Stimulated activated effector memory CD8-positive, alpha-beta T cell treated with anti-CD3 and anti-CD28 coated beads, Interleukin-12 subunit alpha, Interleukin-12 subunit beta, amount 100 ng/mL, for 72 hours (primary cell): ENCODE measurements around the gene ZMAT5.

Experiments used
- ATAC-seq: fragments of 150-1000 bp; cut with Tn5 transposase; 2 replicates; pipeline ENCODE4 v1.10.0; 2021
- DNase-seq, 2 donors: peaks; one replicate each; pipeline ENCODE4 v3.0.0; 2021 to 2022; ENCODE audit warnings: low spot score in 2 of 2
- H3K27ac Mint-ChIP-seq: one replicate; pipeline ENCODE4 v1.8.0; 2022; ENCODE audit warnings: mild to moderate bottlenecking, mixed read lengths
- H3K36me3 Mint-ChIP-seq: one replicate; pipeline ENCODE4 v1.8.0; 2022; ENCODE audit warnings: mild to moderate bottlenecking, mixed read lengths
- H3K4me1 Mint-ChIP-seq: one replicate; pipeline ENCODE4 v1.8.0; 2022; ENCODE audit warnings: mixed read lengths
- H3K4me3 Mint-ChIP-seq: one replicate; pipeline ENCODE4 v1.8.0; 2022; ENCODE audit warnings: mild to moderate bottlenecking, mixed read lengths
- H3K9me3 Mint-ChIP-seq: one replicate; pipeline ENCODE4 v1.8.0; 2022; ENCODE audit warnings: mixed read lengths

ZMAT5 gene

DNA sequence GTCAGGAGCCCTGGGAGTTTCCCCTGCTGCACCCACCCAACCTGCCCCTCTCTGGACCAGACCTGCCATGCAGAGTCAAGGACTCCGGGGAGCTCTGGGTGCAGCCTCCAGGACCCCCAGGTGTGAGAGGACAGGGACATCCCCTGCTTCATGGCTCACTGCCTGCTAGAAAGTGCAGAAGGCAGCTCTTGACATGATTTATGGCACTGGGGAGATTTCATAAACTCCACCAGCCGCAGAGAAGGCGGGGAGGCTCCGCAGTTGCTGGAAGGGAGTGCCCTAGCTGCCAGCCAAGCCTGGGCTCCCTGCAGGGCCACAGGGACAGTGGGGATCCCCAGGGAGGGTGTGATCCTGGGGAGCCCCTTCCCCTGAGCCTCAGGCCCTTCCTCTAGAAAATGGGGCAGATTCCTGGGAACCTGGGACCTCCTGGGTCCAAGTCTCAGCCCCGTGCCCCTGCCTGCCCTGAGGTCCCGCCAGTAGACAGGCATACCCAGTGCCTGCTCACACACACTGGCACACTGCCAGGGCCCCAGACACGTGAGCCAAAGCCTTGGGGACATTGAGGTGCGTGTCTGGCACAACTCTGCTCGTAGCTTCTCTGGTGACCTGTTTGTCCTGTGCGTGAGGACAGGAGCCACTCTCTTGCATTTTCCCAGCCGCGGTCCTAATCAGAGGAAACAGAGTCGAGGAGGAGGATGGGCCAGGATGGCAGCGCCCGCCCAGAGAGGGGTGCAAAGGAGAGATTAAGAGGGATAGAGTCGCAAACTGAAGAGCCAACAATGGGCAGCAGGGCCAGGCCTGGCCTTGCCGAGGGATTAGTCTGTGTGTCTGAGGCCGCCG lies 33.2 kb downstream of the ZMAT5 start:
- H3K4me1 Mint-ChIP-seq = no peaks in the 10 kb centered on the region
- H3K36me3 Mint-ChIP-seq = peaks cover 14% of the 10 kb centered on the region
- no peak overlapping the region for H3K27ac Mint-ChIP-seq
- H3K9me3 Mint-ChIP-seq = no peaks in the 10 kb centered on the region
- no peak for DNase-seq
- ATAC-seq = no peak
- H3K4me3 Mint-ChIP-seq = no peak overlapping the region

DNA sequence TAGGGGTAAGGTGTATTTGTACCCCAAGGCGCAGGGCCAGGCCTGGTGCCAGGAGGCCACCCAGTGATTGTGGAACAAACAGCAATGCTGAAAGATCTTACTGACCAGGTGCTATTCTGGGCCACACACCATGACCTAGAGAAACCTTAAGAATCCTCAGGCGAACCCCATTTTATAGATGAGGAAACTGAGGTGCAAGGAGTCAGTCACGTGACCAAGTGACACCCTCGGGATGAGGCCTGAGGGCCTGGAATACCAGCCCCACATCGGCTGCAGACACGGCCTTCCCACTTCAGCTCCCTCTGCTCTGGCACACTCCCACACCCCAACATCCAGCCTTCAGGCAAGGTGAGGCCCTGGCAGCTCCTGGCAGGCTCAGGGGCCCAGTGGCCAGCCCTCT lies 33.9 kb downstream of the ZMAT5 start:
- no peak overlapping the region for H3K27ac Mint-ChIP-seq
- no peaks in the 10 kb centered on the region for H3K4me1 Mint-ChIP-seq
- H3K9me3 Mint-ChIP-seq = no peaks in the 10 kb centered on the region
- no peak overlapping the region for H3K4me3 Mint-ChIP-seq
- DNase-seq = no peak
- peaks cover 14% of the 10 kb centered on the region for H3K36me3 Mint-ChIP-seq
- no peak for ATAC-seq

DNA sequence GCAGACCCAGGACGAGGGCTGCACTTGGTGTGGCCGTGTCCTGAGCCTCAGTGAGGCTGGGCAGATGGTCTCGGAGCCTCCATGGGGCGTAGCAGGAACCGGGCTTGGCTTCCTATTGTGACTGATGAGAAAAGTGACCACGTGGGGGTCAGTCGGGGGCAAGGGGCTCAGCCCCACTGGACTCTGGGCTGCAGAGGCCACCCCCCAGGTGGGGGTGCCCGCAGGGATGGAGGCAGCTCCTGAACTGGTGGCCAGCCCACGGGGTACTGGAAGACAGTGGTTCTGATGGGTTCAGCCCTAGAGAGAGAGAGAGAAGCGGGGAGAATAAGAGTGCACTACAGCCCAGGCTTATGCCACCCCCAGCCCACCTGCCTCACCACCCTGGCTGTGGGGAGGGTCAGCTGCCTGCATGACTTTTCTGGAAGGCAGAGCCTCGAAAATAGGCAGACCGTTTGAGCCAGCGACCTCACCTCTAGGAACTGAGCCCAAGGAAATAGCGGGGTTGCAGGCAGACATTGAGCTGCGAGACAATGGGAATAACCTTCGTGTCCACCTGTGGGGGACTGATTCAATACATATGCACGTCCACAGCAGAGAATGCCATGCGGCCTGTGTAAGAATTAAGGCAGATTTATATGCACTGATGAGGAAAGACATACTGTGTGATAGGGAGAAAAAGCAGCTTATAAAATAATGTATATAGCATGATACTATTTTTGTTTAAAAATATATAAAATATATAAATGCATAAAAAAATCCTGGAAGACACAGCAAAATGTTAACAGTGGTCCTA lies 35.6 kb downstream of the ZMAT5 start:
- Mint-ChIP-seq H3K27ac (no peak overlapping the region), H3K4me1 (no peaks in the 10 kb centered on the region), H3K9me3 (no peaks in the 10 kb centered on the region), H3K4me3 (no peak overlapping the region), H3K36me3 (peaks cover 14% of the 10 kb centered on the region)
- DNase-seq (no peak), ATAC-seq (no peak)

DNA sequence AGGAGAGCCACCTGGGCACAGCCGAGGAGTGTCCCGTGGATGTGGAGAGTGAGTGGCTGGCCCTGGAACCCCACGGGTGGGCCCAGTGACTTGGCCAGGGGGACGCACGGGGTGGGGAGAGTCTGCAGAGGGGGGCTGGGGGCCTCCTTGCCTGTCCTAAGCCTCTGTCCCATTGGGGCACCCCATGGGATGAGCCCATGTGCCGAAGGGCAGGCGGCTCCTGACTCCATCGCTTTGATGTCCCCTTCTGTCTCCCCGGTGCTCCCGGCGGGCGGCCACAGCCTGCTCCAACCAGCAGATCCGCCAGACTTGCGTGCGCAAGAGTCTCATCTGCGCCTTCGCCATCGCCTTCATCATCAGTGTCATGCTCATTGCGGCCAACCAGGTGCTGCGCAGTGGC lies 37.6 kb downstream of the ZMAT5 start:
- no peak for DNase-seq
- Mint-ChIP-seq H3K36me3 (peaks cover 14% of the 10 kb centered on the region), H3K27ac (no peak overlapping the region), H3K4me1 (no peaks in the 10 kb centered on the region), H3K4me3 (no peak overlapping the region), H3K9me3 (no peaks in the 10 kb centered on the region)
- ATAC-seq = no peak

DNA sequence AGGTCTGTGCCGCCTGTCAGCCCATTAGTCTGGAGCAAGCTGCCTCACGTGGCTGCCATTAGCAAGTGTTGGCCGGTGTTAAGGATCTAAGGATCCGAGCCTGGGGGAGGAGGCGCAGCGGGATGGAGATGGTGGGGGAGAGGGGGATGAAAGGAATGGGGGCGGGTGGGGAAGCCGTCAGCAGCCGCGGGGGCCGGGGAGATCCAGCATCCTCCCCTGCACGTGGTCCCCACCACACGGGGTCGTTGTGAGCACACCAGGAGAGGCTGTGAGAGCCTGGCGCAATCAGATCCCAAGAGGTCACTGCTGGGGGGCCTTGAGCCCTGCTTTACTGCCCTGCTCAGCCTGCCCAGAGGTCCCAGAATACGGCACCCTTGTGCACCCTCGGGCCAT lies 39.7 kb downstream of the ZMAT5 start:
- no peaks in the 10 kb centered on the region for H3K9me3 Mint-ChIP-seq
- no peaks in the 10 kb centered on the region for H3K4me1 Mint-ChIP-seq
- no peak overlapping the region for H3K27ac Mint-ChIP-seq
- ATAC-seq (no peak), DNase-seq (no peak)
- peaks cover 8% of the 10 kb centered on the region for H3K36me3 Mint-ChIP-seq
- no peak overlapping the region for H3K4me3 Mint-ChIP-seq

DNA sequence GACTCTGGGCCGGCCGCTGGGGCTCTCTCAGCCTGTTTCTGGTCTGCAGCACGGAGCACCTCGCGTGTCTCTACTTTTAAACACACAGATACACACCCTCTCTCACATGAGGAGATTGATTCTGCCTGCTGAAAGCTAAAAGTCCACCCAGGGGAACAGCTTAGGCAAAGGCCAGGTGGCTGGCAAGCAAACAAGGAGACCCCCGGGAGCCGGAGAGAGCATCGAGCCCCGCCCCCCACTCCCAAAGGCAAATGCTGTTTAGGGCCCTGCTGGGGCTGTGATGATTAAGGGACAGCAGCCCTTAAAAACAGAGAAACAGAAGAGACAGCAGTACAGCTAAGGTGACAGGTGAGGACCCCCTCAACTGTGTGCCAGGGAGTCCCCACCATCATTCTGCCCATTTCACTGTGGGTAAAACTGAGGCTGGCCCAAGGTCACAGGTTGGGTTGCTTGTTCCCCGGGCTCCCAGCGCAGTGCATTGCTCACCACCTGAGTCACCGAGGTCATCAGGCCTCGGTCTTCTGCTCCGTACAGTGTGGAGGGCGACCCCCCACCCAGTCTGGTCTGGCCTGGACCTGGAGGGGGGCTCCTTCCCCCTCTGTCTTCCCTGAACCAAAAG lies 40.2 kb downstream of the ZMAT5 start:
- Mint-ChIP-seq H3K4me3 (no peak overlapping the region), H3K4me1 (no peaks in the 10 kb centered on the region), H3K9me3 (no peaks in the 10 kb centered on the region), H3K27ac (no peak overlapping the region), H3K36me3 (peaks cover 3% of the 10 kb centered on the region)
- no peak for ATAC-seq
- no peak for DNase-seq

DNA sequence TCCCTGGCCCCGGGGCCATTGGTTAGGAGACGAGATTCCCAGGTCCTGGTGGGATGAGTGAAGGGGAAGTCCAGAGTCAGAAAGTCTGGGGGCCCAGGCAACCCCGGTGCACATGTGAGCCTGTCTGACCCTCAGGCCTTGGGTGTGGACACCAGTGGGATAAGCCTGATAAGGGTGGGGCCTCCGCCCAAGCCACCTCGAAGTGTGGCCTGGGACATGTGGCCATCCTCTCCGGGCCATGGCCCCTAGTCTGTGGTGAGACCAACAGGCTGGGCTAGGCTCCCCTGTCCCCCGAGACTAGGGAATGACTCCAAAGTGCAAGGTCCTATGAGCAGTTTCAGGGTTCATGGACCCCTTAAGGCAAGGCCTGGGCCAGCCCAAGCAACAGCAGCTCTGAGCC lies 40.7 kb downstream of the ZMAT5 start:
- H3K9me3 Mint-ChIP-seq = no peaks in the 10 kb centered on the region
- no peak for DNase-seq
- H3K27ac Mint-ChIP-seq = no peak overlapping the region
- H3K4me3 Mint-ChIP-seq = no peak overlapping the region
- no peaks in the 10 kb centered on the region for H3K36me3 Mint-ChIP-seq
- H3K4me1 Mint-ChIP-seq = no peaks in the 10 kb centered on the region
- ATAC-seq = no peak

DNA sequence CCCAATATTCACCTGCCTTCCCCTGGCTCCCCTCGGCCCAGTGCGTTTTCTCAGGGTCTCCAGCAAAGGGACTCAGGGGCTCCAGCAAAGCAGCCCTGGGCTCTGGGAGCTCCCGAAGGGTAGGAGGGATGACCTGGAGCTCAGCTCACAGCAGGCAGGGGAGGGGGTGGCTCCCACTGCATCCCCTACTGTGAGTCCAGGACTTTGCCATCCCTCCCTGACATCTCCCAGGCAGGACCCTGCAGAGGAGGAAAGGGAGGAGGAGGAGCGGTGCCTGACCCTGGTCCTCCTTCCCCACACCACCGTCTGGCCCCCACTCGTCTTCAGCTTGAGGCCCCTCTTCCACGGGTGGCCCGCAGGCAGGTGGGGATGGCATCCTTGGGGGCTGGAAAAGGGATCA lies 42.0 kb downstream of the ZMAT5 start:
- Mint-ChIP-seq H3K27ac (no peak overlapping the region), H3K9me3 (no peaks in the 10 kb centered on the region), H3K4me3 (no peak overlapping the region), H3K4me1 (no peaks in the 10 kb centered on the region), H3K36me3 (no peaks in the 10 kb centered on the region)
- DNase-seq = no peak
- no peak for ATAC-seq

DNA sequence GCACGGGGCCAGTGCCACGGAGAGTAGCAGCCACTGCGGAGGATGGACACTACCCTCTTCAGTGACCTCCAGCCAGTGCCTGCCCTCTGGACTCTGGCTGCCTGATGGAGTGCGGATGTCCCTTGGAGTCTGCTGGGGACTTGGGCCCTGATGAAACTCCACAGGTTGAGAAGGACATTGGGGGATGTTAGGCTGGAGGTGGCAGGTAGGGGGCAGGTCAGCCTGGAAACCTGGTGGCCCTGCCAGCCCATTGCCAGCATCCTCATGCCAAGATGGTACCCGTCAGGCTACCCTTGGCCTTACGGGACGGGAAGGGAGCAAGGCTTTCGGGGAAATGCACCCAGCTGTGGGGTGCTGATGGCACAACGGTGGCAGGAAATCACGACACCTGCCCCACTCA lies 43.0 kb downstream of the ZMAT5 start:
- Mint-ChIP-seq H3K4me1 (peaks cover 10% of the 10 kb centered on the region), H3K27ac (no peak overlapping the region), H3K4me3 (no peak overlapping the region), H3K9me3 (no peaks in the 10 kb centered on the region), H3K36me3 (no peaks in the 10 kb centered on the region)
- ATAC-seq (no peak), DNase-seq (no peak)

DNA sequence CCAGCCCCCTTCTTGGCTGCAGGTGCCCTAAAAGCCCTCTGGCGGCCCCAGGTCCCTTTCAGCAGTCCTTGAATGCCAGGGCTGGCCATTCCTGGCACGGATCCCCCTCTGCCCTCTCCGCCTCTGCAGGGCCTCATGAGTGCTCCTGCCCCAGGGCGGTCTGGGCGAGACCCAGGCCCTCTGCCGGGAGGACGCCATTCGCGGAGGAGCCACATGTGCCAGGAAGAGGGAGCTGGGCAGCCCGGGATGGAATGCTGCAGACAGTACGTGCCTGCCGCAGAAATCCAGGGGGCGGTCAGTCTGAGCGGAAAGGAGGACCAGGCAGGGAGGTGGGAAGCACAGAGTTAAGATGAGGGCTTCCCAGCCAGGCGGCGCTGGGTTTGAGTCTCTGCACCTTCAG lies 44.2 kb downstream of the ZMAT5 start:
- ATAC-seq = no peak
- Mint-ChIP-seq H3K36me3 (no peaks in the 10 kb centered on the region), H3K27ac (no peak overlapping the region), H3K4me3 (no peak overlapping the region), H3K4me1 (peaks cover 10% of the 10 kb centered on the region), H3K9me3 (no peaks in the 10 kb centered on the region)
- no peak for DNase-seq

DNA sequence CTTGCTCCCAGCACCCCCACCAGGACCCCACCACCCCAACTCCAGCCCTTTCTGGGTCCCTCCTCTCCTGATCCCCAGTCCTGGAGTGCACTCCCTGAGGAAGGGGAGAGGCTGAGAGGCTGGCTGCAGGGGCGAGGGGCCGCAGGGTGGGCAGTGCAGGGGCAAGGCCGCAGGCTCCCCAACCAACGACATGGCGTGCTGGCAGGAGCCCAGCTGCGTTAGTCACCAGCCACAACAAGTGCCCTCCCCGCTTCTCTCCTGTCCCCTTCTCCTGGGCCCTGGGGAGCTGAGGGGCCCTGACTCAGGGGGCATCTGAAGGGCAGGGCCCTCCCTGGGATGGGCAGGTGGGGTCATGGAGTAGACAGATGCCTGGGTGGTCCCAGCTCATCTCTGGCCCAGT lies 44.7 kb downstream of the ZMAT5 start:
- DNase-seq = no peak
- ATAC-seq = no peak
- Mint-ChIP-seq H3K4me1 (peaks cover 10% of the 10 kb centered on the region), H3K27ac (no peak overlapping the region), H3K9me3 (no peaks in the 10 kb centered on the region), H3K4me3 (no peak overlapping the region), H3K36me3 (no peaks in the 10 kb centered on the region)

DNA sequence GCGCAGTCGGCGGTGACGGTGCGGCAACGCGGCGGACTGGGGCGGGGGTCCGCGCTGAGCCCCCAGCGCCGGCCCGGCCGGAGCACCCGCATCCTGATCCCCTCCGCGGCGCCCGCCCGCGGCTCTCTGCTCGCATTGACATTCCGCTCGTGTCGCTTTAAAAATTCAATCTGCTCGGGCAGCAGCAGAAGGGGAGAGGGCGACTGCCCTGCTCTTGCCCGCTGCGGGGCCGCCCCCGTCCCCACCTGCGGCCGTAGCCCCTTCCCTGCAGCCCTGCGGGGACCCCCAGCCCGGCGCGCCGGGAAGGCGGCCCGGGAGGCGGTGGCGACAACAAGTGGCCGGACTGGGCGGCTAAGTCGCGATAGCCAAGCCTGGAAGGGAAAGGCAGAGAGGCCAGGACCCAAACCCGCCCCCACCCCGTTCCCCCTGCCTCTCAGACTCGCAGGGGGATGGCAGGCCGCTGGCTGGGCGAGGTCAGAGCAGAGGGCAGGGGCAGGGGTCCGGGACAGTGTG lies 45.9 kb downstream of the ZMAT5 start:
- no peak overlapping the region for H3K27ac Mint-ChIP-seq
- H3K4me3 Mint-ChIP-seq = no peak overlapping the region
- H3K36me3 Mint-ChIP-seq = no peaks in the 10 kb centered on the region
- DNase-seq = no peak
- ATAC-seq = no peak
- H3K4me1 Mint-ChIP-seq = peaks cover 10% of the 10 kb centered on the region
- no peaks in the 10 kb centered on the region for H3K9me3 Mint-ChIP-seq

DNA sequence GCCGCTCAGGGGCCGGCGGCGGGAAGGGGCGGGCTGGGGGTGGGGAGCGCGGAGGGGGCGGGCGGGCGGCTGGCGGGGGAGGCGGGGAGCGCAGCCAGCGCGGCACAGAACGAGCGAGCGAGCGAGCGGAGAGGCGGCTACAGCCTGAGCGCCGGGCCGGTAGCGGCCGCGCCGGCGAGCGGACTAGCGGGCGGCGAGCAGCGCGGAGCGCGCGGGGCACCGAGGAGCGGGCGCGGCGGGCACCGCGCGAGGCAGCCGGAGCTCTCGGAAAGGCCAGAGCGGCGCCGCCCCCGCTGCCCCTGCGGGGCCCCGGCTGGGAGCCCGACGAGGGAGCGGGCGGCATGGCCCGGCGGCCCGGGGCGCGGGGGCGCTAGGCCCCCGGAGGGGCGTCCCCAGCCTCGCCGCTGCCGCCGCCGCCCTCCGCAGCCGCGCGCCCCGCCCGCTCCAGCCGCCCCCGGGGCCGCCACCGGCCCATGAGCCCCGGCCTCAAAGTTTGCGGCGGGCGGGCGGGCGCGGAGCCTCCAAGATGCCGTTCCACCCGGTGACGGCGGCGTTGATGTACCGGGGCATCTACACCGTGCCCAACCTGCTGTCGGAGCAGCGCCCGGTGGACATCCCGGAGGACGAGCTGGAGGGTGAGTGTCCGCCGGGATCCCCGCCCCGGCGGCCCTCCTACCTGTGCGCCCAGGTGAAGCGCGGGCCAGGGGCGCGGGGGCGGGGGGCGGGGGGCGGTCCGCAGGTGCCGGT lies 46.7 kb downstream of the ZMAT5 start, which contains the start of gene CABP7:
CABP7 (plus strand) TSS at position 105 of the 747 bp plus-strand sequence; CDS start at position 527, 422 bp downstream.
- ATAC-seq = no peak
- DNase-seq = no peak
- Mint-ChIP-seq H3K36me3 (no peaks in the 10 kb centered on the region), H3K9me3 (no peaks in the 10 kb centered on the region), H3K4me1 (peaks cover 10% of the 10 kb centered on the region), H3K27ac (no peak within 1 kb of the TSS), H3K4me3 (peak within 1 kb of the TSS; percentile 50)

DNA sequence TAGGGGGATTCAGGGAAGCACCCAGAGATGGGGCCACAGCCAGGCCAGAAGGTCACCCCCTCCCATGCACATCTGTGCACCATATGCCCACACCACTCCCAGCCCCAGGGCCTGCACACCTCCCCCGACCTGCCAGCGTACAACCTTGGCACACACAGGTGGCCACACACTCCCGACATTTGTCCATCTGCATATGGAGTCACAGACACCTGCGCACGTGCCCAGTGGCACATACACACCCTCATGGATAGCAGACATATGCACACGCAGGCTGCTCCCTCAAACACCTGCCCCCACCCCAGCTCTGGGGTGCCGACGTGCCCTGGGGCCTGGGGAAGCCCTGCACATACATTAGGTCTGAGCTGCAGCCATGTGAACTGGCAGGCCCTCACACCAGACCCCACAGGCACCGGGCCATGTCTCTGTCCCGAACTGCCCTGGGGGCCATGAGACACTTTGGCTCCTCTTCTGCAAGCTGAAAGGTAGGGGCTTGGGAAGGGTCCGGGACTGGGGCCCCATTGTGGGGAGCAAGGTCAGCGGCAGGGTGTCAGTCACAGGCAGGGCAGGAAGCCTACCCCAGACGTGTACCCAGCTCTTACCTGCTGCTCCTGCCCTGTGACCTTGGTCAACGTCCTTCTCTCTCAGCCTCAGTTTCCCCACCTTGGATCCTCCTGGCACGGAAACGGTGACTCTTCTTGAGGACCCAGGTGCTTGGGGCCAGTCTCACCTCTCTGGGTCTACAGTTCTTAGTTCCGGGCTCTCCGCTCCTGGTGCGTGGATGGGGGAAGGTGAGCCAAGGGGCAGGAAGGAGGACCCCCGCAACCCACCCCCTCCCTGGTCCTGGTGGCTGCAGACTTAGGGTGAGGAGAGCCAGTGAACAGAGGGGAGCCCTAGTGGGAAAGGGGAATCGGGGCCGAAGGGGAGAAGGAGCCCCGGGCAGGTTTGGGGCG lies 47.6 kb downstream of the ZMAT5 start:
- H3K36me3 Mint-ChIP-seq = no peaks in the 10 kb centered on the region
- peaks cover 10% of the 10 kb centered on the region for H3K4me1 Mint-ChIP-seq
- H3K9me3 Mint-ChIP-seq = no peaks in the 10 kb centered on the region
- H3K4me3 Mint-ChIP-seq = peak overlapping the region; percentile 50
- DNase-seq = no peak
- ATAC-seq = no peak
- no peak overlapping the region for H3K27ac Mint-ChIP-seq
